Neural cell (in vitro differentiated cells): Measurements from ENCODE around the gene PITPNB. TPM values are rescaled to one million over a fixed set of nuclear protein-coding genes. Genes with fewer than 3 reads are reported as not detected.

Experiments used
- H2AFZ ChIP-seq: fragments of 200-600, 300-800 bp; sonication (generic), shearing (Covaris generic); 2 replicates; pipeline ENCODE4 v1.6.0; 2014; ENCODE audit warnings: low read depth, mild to moderate bottlenecking, antibody characterized with exemption, low read length, moderate library complexity
- H3F3A ChIP-seq: fragments of 200-600 bp; shearing (Covaris generic); 2 replicates; pipeline ENCODE4 v1.6.1; 2016; ENCODE audit warnings: mild to moderate bottlenecking, moderate library complexity, mixed read lengths, antibody characterized with exemption, low read length; ENCODE audit not compliant: insufficient read depth, poor library complexity, severe bottlenecking
- H3K27ac ChIP-seq: fragments of 200-600, 300-800 bp; sonication (generic), shearing (Covaris generic); 2 replicates; pipeline ENCODE4 v1.5.1; 2014; ENCODE audit warnings: mild to moderate bottlenecking, low read length, moderate library complexity
- H3K27me3 ChIP-seq: fragments of 300-800, 200-600 bp; sonication (generic), shearing (Covaris generic); 2 replicates; pipeline ENCODE4 v1.6.0; 2014; ENCODE audit warnings: mild to moderate bottlenecking, low read depth, low read length, moderate library complexity; ENCODE audit not compliant: insufficient read depth
- H3K36me3 ChIP-seq: fragments of 300-800, 200-600 bp; sonication (generic), shearing (Covaris generic); 2 replicates; pipeline ENCODE4 v1.5.1; 2014; ENCODE audit warnings: mild to moderate bottlenecking, antibody characterized with exemption, low read length, moderate library complexity; ENCODE audit not compliant: insufficient read depth
- H3K4me2 ChIP-seq: fragments of 300-800, 200-600 bp; sonication (generic), shearing (Covaris generic); 2 replicates; pipeline ENCODE4 v1.6.0; 2014; ENCODE audit warnings: mild to moderate bottlenecking, low read length
- H3K4me3 ChIP-seq: fragments of 300-800, 200-600 bp; sonication (generic), shearing (Covaris generic); 2 replicates; pipeline ENCODE4 v1.5.1; 2014; ENCODE audit warnings: mild to moderate bottlenecking, low read length, moderate library complexity
- H3K79me2 ChIP-seq: fragments of 200-600 bp; shearing (Covaris generic); replicated peaks from 2 replicates; pipeline ENCODE4 v1.6.0; 2014; ENCODE audit warnings: mild to moderate bottlenecking, low read length, moderate library complexity; ENCODE audit not compliant: insufficient read depth
- H3K9ac ChIP-seq: fragments of 300-800, 200-600 bp; sonication (generic), shearing (Covaris generic); 2 replicates; pipeline ENCODE4 v1.6.1; 2016; ENCODE audit warnings: mild to moderate bottlenecking, low read length, mixed read lengths
- H3K9me2 ChIP-seq: fragments of 200-600 bp; shearing (Covaris generic); 2 replicates; pipeline ENCODE4 v1.6.1; 2016; ENCODE audit warnings: mild to moderate bottlenecking, low read length, mixed read lengths; ENCODE audit not compliant: insufficient read depth
- H3K9me3 ChIP-seq: fragments of 200-600, 300-800 bp; sonication (generic), shearing (Covaris generic); 2 replicates; pipeline ENCODE4 v1.6.1; 2016; ENCODE audit warnings: mild to moderate bottlenecking, mixed run types, low read length, moderate library complexity, mixed read lengths
- H4K20me1 ChIP-seq: fragments of 200-600 bp; shearing (Covaris generic); 2 replicates; pipeline ENCODE4 v1.6.1; 2016; ENCODE audit warnings: mild to moderate bottlenecking, mixed run types; ENCODE audit not compliant: insufficient read depth
- CTCF ChIP-seq: fragments of 450-650 bp; IDR thresholded peaks from 2 replicates; pipeline ENCODE4 v1.5.1; 2014; ENCODE audit warnings: antibody characterized with exemption, mild to moderate bottlenecking, moderate library complexity; ENCODE audit not compliant: poor library complexity, severe bottlenecking
- EP300 ChIP-seq: fragments of 450-650 bp; conservative IDR thresholded peaks from 2 replicates; pipeline ENCODE4 v1.6.1; 2014; ENCODE audit warnings: antibody characterized with exemption, mild to moderate bottlenecking, moderate library complexity; ENCODE audit not compliant: poor library complexity, severe bottlenecking
- EZH2 ChIP-seq: fragments of 200-600, 300-800 bp; shearing (Covaris generic), sonication (generic); IDR thresholded peaks from 2 replicates; pipeline ENCODE4 v1.6.1; 2014; ENCODE audit warnings: antibody characterized with exemption, low read length, borderline replicate concordance, mild to moderate bottlenecking; ENCODE audit not compliant: insufficient read depth, poor library complexity, severe bottlenecking
- MXI1 ChIP-seq: fragments of 450-650 bp; conservative IDR thresholded peaks from 2 replicates; pipeline ENCODE4 v1.6.1; 2014; ENCODE audit warnings: antibody characterized with exemption, mild to moderate bottlenecking; ENCODE audit not compliant: poor library complexity, severe bottlenecking
- POLR2AphosphoS5 ChIP-seq: IDR thresholded peaks from 2 replicates; pipeline ENCODE4 v1.6.1; 2012
- RAD21 ChIP-seq: fragments of 450-650 bp; conservative IDR thresholded peaks from 2 replicates; pipeline ENCODE4 v1.6.1; 2014; ENCODE audit warnings: antibody characterized with exemption, mild to moderate bottlenecking, moderate library complexity
- REST ChIP-seq: IDR thresholded peaks from 2 replicates; pipeline ENCODE4 v1.6.1; 2012; ENCODE audit warnings: borderline replicate concordance
- SMC3 ChIP-seq: fragments of 450-650 bp; conservative IDR thresholded peaks from 2 replicates; pipeline ENCODE4 v1.6.1; 2014; ENCODE audit warnings: antibody characterized with exemption, mild to moderate bottlenecking, moderate library complexity; ENCODE audit not compliant: poor library complexity
- TAF1 ChIP-seq: IDR thresholded peaks from 2 replicates; pipeline ENCODE4 v1.6.1; 2012; ENCODE audit warnings: low read depth
- polyA plus RNA-seq: library from polyadenylated mRNA; depleted of rRNA; stranded (reverse); fragments of >200 nt; gene quantifications from 2 replicates; pipeline ENCODE4 v1.2.3, GENCODE V29; 2014

Gene PITPNB
- polyA plus RNA-seq, 1 donor from 2014 or later: 44.8 TPM

DNA sequence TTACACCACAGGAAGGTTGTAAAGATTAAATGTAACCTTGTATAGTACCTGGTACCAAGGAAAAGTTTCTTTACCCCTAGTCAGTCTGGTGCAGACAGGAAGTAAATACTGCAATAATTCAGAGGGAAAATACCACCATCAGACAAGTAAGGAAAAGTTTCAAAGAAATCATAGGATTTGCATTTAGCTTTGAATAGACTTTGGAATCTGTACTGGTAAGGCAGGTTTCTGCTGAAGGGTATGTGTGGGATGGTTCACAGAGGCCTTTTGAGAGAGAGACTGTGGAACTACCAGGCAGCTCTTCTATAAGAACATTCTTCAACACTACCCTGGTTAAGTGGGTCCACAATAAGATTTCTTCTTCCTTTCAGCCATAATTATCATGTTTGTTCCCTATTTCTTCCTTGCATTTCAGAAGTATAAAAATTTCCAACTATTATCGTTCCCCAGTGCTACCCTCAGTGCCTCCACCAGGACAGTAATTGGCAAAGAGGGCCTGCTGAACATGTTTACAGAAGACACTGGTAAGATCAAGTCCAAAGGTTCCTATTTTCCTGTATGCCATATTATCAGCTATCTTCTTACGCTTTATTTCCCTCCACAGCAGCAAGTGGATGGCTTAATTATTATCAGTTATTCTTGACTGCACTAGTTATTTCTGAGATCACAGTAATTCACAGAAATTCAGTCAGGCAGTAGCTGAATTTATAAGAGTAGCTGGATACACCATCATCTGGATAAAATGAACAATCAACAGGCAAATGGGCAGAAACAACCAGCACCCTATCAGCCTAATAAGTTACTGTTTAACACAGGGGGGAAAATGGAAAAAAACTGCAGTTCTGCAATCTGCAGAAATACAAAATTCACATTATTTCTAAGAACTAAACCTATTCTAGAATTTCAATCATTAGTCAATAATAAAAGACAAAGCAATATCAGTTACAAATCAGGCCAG lies 48.5 kb downstream of the PITPNB start:
- Histone ChIP-seq H3K4me3 (no peak overlapping the region), H3K9me2 (no peaks in the 10 kb centered on the region), H3K9me3 (no peaks in the 10 kb centered on the region), H3K27me3 (no peaks in the 10 kb centered on the region), H2AFZ (no peak overlapping the region), H3K36me3 (no peaks in the 10 kb centered on the region), H3K9ac (no peak overlapping the region), H3K79me2 (no peaks in the 10 kb centered on the region), H3F3A (no peaks in the 10 kb centered on the region), H4K20me1 (no peaks in the 10 kb centered on the region), H3K4me2 (no peak overlapping the region), H3K27ac (no peak overlapping the region)
- TF ChIP-seq RAD21 (no peak), TAF1 (no peak), EZH2 (no peak), MXI1 (no peak), SMC3 (no peak), POLR2AphosphoS5 (no peak), CTCF (no peak), REST (no peak), EP300 (no peak)

GRCh38 chr22:27868732-27869282 lies 50.2 kb downstream of the PITPNB start:
- H3K4me2 ChIP-seq: no peak overlapping the region
- H3K79me2 ChIP-seq: no peaks in the 10 kb centered on the region

More at GRCh38 chr22:27868732-27869282, 50.2 kb downstream of the PITPNB start:
- H2AFZ ChIP-seq: no peak overlapping the region
- H3K27ac ChIP-seq: no peak overlapping the region
- H3K9ac ChIP-seq: no peak overlapping the region
- no peaks in the 10 kb centered on the region for H4K20me1 ChIP-seq
- H3F3A ChIP-seq: no peaks in the 10 kb centered on the region
- H3K36me3 ChIP-seq: no peaks in the 10 kb centered on the region
- no peaks in the 10 kb centered on the region for H3K9me2 ChIP-seq
- no peak for TF ChIP-seq EZH2
- TF ChIP-seq REST: no peak
- no peak for TF ChIP-seq CTCF
- TF ChIP-seq MXI1: no peak
- TF ChIP-seq POLR2AphosphoS5: no peak
- no peak for TF ChIP-seq RAD21
- TF ChIP-seq SMC3: no peak
- TF ChIP-seq TAF1: no peak
- TF ChIP-seq EP300: no peak
- no peak overlapping the region for H3K4me3 ChIP-seq
- H3K9me3 ChIP-seq: no peaks in the 10 kb centered on the region
- H3K27me3 ChIP-seq: no peaks in the 10 kb centered on the region
